Sigmoid colon (tissue), 4 donors: ENCODE results near the gene UCKL1.
"Not testable (repeated sequence)": the region's sequence is repeated elsewhere in the genome, so short reads cannot be mapped to it uniquely, and the experiment has no call there.

ENCODE experiments used
- EP300 ChIP-seq, 4 donors: sonication (generic); formaldehyde crosslinking; IDR thresholded peaks; one replicate each; pipeline ENCODE4 v1.6.1; 2017; ENCODE audit warnings: antibody characterized with exemption in 4 of 4
- POLR2A ChIP-seq, 2 donors: fragments of 450-650 bp; IDR thresholded peaks; one replicate each; pipeline ENCODE4 v1.6.1; 2016; ENCODE audit warnings: antibody characterized with exemption in 2 of 2, mild to moderate bottlenecking in 2 of 2, moderate library complexity in 2 of 2
- POLR2AphosphoS5 ChIP-seq, 4 donors: sonication (generic); formaldehyde crosslinking; IDR thresholded peaks; one replicate each; pipeline ENCODE4 v1.6.1; 2017; ENCODE audit warnings: antibody characterized with exemption in 4 of 4
- TF ChIP-seq, protein P1 (sequence below), 4 experiments: fragments of 450-650 bp in 3 of 4; fragments of 200-600 bp in 1 of 4; IDR thresholded peaks; one replicate each; pipeline ENCODE4 v1.5.1; 2016 to 2019; ENCODE audit warnings: antibody characterized with exemption in 4 of 4, mild to moderate bottlenecking in 3 of 4, moderate library complexity in 2 of 4

GRCh38 chr20:63976511-63976910 is 20.3 kb upstream of the UCKL1 start:
- TF ChIP-seq, protein P1, sequence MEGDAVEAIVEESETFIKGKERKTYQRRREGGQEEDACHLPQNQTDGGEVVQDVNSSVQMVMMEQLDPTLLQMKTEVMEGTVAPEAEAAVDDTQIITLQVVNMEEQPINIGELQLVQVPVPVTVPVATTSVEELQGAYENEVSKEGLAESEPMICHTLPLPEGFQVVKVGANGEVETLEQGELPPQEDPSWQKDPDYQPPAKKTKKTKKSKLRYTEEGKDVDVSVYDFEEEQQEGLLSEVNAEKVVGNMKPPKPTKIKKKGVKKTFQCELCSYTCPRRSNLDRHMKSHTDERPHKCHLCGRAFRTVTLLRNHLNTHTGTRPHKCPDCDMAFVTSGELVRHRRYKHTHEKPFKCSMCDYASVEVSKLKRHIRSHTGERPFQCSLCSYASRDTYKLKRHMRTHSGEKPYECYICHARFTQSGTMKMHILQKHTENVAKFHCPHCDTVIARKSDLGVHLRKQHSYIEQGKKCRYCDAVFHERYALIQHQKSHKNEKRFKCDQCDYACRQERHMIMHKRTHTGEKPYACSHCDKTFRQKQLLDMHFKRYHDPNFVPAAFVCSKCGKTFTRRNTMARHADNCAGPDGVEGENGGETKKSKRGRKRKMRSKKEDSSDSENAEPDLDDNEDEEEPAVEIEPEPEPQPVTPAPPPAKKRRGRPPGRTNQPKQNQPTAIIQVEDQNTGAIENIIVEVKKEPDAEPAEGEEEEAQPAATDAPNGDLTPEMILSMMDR (IDR thresholded peaks at IDR 0.05) = not testable (repeated sequence)
- not testable (repeated sequence) for TF ChIP-seq POLR2A, POLR2AphosphoS5, EP300 (IDR thresholded peaks at IDR 0.05)
